Neural cell (in vitro differentiated cells): ENCODE data around the gene NFASC.

ENCODE experiments used
- EP300 ChIP-seq: fragments of 450-650 bp; conservative IDR thresholded peaks from 2 replicates; pipeline ENCODE4 v1.6.1; 2014; ENCODE audit warnings: antibody characterized with exemption, mild to moderate bottlenecking, moderate library complexity; ENCODE audit not compliant: poor library complexity, severe bottlenecking
- EZH2 ChIP-seq: fragments of 200-600, 300-800 bp; shearing (Covaris generic), sonication (generic); IDR thresholded peaks from 2 replicates; pipeline ENCODE4 v1.6.1; 2014; ENCODE audit warnings: antibody characterized with exemption, low read length, borderline replicate concordance, mild to moderate bottlenecking; ENCODE audit not compliant: insufficient read depth, poor library complexity, severe bottlenecking
- MXI1 ChIP-seq: fragments of 450-650 bp; conservative IDR thresholded peaks from 2 replicates; pipeline ENCODE4 v1.6.1; 2014; ENCODE audit warnings: antibody characterized with exemption, mild to moderate bottlenecking; ENCODE audit not compliant: poor library complexity, severe bottlenecking
- POLR2AphosphoS5 ChIP-seq: IDR thresholded peaks from 2 replicates; pipeline ENCODE4 v1.6.1; 2012
- RAD21 ChIP-seq: fragments of 450-650 bp; conservative IDR thresholded peaks from 2 replicates; pipeline ENCODE4 v1.6.1; 2014; ENCODE audit warnings: antibody characterized with exemption, mild to moderate bottlenecking, moderate library complexity
- SMC3 ChIP-seq: fragments of 450-650 bp; conservative IDR thresholded peaks from 2 replicates; pipeline ENCODE4 v1.6.1; 2014; ENCODE audit warnings: antibody characterized with exemption, mild to moderate bottlenecking, moderate library complexity; ENCODE audit not compliant: poor library complexity
- TAF1 ChIP-seq: IDR thresholded peaks from 2 replicates; pipeline ENCODE4 v1.6.1; 2012; ENCODE audit warnings: low read depth
- TF ChIP-seq, protein P1 (sequence below): IDR thresholded peaks from 2 replicates; pipeline ENCODE4 v1.6.1; 2012; ENCODE audit warnings: borderline replicate concordance
- TF ChIP-seq, protein P2 (sequence below): fragments of 450-650 bp; IDR thresholded peaks from 2 replicates; pipeline ENCODE4 v1.5.1; 2014; ENCODE audit warnings: antibody characterized with exemption, mild to moderate bottlenecking, moderate library complexity; ENCODE audit not compliant: poor library complexity, severe bottlenecking

DNA sequence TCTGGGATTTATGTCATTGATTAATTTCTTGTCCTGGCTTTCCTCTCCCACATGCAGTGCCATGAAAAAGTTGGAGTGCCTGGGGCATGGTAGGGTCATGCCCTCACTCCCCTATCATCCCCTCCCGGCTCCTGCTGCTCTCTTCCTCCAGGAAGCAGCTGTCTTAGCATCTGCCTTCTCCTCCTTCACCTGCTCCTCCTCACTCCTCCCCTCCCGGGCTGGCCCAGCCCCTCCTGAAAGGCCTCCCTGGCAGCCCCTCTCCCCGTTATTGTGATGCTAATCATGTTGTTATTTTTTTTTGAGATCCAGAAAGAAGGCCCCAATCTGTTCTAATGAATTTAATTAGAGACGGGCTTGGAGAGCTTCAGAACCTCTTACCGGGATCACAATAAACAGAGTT is 36.3 kb upstream of the NFASC start:
- TF ChIP-seq TAF1 (no peak), POLR2AphosphoS5 (no peak), EZH2 (no peak), SMC3 (no peak), RAD21 (no peak), EP300 (no peak), MXI1 (no peak)
- TF ChIP-seq, protein P1, sequence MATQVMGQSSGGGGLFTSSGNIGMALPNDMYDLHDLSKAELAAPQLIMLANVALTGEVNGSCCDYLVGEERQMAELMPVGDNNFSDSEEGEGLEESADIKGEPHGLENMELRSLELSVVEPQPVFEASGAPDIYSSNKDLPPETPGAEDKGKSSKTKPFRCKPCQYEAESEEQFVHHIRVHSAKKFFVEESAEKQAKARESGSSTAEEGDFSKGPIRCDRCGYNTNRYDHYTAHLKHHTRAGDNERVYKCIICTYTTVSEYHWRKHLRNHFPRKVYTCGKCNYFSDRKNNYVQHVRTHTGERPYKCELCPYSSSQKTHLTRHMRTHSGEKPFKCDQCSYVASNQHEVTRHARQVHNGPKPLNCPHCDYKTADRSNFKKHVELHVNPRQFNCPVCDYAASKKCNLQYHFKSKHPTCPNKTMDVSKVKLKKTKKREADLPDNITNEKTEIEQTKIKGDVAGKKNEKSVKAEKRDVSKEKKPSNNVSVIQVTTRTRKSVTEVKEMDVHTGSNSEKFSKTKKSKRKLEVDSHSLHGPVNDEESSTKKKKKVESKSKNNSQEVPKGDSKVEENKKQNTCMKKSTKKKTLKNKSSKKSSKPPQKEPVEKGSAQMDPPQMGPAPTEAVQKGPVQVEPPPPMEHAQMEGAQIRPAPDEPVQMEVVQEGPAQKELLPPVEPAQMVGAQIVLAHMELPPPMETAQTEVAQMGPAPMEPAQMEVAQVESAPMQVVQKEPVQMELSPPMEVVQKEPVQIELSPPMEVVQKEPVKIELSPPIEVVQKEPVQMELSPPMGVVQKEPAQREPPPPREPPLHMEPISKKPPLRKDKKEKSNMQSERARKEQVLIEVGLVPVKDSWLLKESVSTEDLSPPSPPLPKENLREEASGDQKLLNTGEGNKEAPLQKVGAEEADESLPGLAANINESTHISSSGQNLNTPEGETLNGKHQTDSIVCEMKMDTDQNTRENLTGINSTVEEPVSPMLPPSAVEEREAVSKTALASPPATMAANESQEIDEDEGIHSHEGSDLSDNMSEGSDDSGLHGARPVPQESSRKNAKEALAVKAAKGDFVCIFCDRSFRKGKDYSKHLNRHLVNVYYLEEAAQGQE: no peak
- TF ChIP-seq, protein P2, sequence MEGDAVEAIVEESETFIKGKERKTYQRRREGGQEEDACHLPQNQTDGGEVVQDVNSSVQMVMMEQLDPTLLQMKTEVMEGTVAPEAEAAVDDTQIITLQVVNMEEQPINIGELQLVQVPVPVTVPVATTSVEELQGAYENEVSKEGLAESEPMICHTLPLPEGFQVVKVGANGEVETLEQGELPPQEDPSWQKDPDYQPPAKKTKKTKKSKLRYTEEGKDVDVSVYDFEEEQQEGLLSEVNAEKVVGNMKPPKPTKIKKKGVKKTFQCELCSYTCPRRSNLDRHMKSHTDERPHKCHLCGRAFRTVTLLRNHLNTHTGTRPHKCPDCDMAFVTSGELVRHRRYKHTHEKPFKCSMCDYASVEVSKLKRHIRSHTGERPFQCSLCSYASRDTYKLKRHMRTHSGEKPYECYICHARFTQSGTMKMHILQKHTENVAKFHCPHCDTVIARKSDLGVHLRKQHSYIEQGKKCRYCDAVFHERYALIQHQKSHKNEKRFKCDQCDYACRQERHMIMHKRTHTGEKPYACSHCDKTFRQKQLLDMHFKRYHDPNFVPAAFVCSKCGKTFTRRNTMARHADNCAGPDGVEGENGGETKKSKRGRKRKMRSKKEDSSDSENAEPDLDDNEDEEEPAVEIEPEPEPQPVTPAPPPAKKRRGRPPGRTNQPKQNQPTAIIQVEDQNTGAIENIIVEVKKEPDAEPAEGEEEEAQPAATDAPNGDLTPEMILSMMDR: no peak
